Thymus (tissue), 11 donors: ENCODE results near the gene HIVEP2. TPM values are rescaled to one million over a fixed set of nuclear protein-coding genes. Genes with fewer than 3 reads are reported as not detected.
A peak's percentile ranks its signal among the peaks of the same experiment; 100 is the strongest.

Source experiments
- DNase-seq, 9 donors: peaks; one replicate each; pipeline ENCODE4 v3.0.0-alpha.2; 2013; ENCODE audit warnings: low spot score in 9 of 9, low read depth in 6 of 9, missing footprints in 1 of 9
- H3K27ac ChIP-seq, 2 donors: one replicate each; pipeline ENCODE4 v1.5.1; 2013; ENCODE audit warnings: control low read depth in 1 of 2, low read depth in 1 of 2, low read length in 1 of 2, mild to moderate bottlenecking in 1 of 2, moderate library complexity in 1 of 2
- H3K27me3 ChIP-seq, 2 donors: one replicate each; pipeline ENCODE4 v1.5.1; 2013; ENCODE audit warnings: low read length in 1 of 2; ENCODE audit not compliant: control insufficient read depth in 2 of 2, insufficient read depth in 1 of 2
- H3K36me3 ChIP-seq, 2 donors: one replicate each; pipeline ENCODE4 v1.5.1; 2013; ENCODE audit warnings: low read length in 1 of 2, mild to moderate bottlenecking in 1 of 2, moderate library complexity in 1 of 2; ENCODE audit not compliant: control insufficient read depth in 2 of 2, insufficient read depth in 2 of 2
- H3K4me1 ChIP-seq, 2 donors: one replicate each; pipeline ENCODE4 v1.5.1; 2013; ENCODE audit warnings: low read length in 2 of 2; ENCODE audit not compliant: control insufficient read depth in 2 of 2, insufficient read depth in 2 of 2
- H3K4me3 ChIP-seq, 2 donors: one replicate each; pipeline ENCODE4 v1.5.1; 2013; ENCODE audit warnings: low read length in 2 of 2, control low read depth in 1 of 2, mild to moderate bottlenecking in 1 of 2
- H3K9me3 ChIP-seq, 2 donors: one replicate each; pipeline ENCODE4 v1.5.1; 2013; ENCODE audit warnings: low read length in 1 of 2, mild to moderate bottlenecking in 1 of 2; ENCODE audit not compliant: control insufficient read depth in 2 of 2, insufficient read depth in 1 of 2
- WGBS: extraction: QIAGEN DNeasy Blood & Tissue Kit; methylation state at CpG from one replicate; pipeline ENCODE4 v1.1.7; 2013; 5-methylcytosine and 5-hydroxymethylcytosine counted together
- polyA plus RNA-seq: library from polyadenylated mRNA; stranded (reverse); fragments of 200-250 nt; gene quantifications from one replicate; pipeline ENCODE4 v1.2.3, GENCODE V29; 2013
- total RNA-seq: library from RNA; stranded (reverse); fragments of 120-200 nt; gene quantifications from one replicate; pipeline ENCODE4 v1.2.4, GENCODE V29; 2013
- donor health status: healthy.

Gene HIVEP2
- total and polyA plus RNA-seq, 2 donors, result 11.6 to 16.4 TPM

DNA sequence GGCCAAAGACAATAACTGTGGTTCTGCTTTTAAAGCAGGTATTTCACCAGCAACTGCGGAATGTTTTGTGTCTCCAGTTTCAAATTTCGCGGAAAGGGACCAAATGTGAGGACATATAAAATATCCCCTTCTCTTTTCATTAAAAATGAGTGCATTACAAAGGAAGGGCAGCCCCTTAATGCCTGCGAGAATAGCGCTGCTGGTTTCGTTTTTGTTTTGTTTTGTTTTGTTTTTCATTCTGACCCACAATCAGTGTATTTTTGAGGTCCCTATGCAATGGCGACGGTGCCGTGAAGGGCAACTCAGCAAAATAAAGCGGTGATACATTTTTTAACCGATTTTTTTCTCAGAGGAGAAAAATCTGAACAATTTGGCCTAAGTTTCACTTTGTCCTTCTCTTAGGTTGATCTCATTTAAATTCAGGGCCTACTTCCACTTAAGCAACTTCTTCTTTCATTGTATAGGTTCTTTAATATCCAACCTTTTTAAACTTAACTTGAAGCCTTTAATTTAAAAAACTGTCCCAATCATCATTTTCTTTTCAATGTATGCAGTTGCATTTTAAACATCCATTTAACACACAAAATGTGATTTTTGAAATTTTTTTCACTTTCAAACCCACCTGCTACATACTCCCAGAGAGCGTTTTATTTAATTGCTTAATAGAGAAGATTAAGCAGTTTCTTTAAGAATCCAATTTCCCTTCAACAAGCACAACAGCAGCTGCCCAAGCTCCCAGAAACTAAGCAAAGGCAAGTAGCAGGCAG, 2.9 kb upstream of the HIVEP2 start:
- 13% methylated on average over 12 of the region's 12 CpGs for WGBS
- H3K4me3 ChIP-seq, result peak overlapping the region; percentile 89 to 93
- H3K27ac ChIP-seq, result peak overlapping the region; percentile 82 to 99
- DNase-seq, result peak in 1 of 9 donors; percentile 17
- H3K9me3 ChIP-seq, result no peaks in the 10 kb centered on the region
- H3K4me1 ChIP-seq, result peaks cover 0 to 16% of the 10 kb centered on the region in 2 donors
- peaks cover 0 to 4% of the 10 kb centered on the region in 2 donors for H3K27me3 ChIP-seq
- H3K36me3 ChIP-seq, result no peaks in the 10 kb centered on the region

DNA sequence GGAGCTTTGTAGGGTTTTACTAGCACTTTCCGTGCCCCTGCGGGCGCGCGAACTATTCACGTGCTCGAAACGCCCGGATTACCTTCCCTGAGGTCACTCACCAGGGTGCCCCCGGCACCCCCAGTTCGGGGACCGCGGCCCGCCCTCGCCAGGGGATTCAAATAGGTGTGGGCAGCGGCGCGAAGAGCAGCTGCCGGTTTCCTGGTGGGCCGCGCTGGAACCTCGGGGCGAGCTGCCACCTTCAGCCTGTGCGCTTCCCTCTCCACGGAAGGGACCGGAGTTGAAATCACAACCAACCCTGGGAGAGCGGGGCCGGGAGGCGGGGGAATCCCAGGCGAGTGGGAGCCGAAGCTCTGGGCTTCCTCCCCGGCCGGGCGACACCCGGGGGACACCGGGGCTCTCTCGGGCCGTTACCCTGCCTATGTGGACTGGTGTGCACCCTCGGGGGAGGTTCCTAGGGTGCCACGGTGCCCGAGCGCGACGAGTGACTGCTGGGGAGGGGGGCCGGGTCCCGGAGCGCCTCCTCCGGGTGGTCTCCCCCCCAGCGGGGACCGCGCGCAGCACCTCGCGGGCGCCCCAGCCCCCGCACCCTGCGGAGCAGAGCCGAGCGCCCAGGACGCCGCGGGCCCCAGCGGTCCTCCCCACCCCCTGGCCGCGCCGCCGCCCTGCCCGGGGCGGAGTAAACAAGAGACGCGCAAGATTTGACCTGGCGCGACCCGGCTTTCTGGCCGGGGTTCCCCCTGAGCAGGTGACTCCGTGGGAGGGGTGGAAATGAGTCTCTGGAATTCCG, 2.1 kb upstream of the HIVEP2 start:
- H3K4me1 ChIP-seq, result peaks cover 0 to 16% of the 10 kb centered on the region in 2 donors
- H3K36me3 ChIP-seq, result no peaks in the 10 kb centered on the region
- WGBS, result under 1% methylated on average over 77 of the region's 77 CpGs
- peak overlapping the region; percentile 90 to 99 for H3K27ac ChIP-seq
- H3K27me3 ChIP-seq, result peaks cover 0 to 4% of the 10 kb centered on the region in 2 donors
- H3K4me3 ChIP-seq, result peak overlapping the region; percentile 89 to 93
- DNase-seq, result peak in 6 of 9 donors; percentile 32 to 73 (median 50)
- H3K9me3 ChIP-seq, result no peaks in the 10 kb centered on the region

DNA sequence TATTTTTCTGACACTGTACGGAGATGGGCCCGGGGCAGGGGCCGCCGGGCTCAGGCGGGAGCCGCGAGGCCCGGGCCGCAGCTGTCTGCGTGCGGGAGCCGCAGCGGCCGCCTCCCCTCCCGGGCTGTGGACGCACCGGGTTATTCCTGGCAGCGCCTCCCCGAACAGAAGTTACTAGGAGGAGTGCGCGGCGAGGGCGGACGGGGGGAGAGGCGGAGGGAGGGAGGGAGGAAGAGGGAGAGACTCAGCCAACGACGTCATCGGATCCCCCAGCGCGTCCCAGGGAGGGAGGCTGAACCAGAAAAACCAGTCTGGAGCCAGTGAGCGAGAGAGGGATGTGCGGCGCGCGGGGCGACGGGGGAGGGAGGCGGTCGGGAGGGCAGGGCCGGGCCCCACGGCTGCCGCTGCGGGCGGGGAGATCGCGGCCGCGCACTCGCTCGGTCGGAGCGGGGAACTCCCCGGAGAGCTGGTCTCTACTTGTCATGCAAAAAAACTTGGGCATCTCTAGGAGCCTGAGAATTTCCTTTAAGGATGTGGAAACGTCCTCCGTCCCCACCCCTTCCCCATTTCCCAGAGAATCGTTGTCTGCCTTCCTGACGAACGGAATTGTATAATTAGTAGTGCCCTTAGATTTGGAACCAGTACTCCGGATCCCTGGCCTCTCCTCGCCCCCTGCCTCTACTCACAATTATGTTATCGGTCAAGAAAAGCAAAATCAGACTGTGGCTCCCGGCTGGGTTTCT, 1.4 kb upstream of the HIVEP2 start:
- peak in 7 of 9 donors; percentile 71 to 91 (median 80) for DNase-seq
- Histone ChIP-seq H3K27ac (peak overlapping the region; percentile 90 to 99), H3K4me3 (peak overlapping the region; percentile 89 to 93), H3K27me3 (peaks cover 0 to 4% of the 10 kb centered on the region in 2 donors), H3K36me3 (no peaks in the 10 kb centered on the region), H3K9me3 (no peaks in the 10 kb centered on the region), H3K4me1 (peaks cover 0 to 16% of the 10 kb centered on the region in 2 donors)
- under 1% methylated on average over 62 of the region's 62 CpGs for WGBS

DNA sequence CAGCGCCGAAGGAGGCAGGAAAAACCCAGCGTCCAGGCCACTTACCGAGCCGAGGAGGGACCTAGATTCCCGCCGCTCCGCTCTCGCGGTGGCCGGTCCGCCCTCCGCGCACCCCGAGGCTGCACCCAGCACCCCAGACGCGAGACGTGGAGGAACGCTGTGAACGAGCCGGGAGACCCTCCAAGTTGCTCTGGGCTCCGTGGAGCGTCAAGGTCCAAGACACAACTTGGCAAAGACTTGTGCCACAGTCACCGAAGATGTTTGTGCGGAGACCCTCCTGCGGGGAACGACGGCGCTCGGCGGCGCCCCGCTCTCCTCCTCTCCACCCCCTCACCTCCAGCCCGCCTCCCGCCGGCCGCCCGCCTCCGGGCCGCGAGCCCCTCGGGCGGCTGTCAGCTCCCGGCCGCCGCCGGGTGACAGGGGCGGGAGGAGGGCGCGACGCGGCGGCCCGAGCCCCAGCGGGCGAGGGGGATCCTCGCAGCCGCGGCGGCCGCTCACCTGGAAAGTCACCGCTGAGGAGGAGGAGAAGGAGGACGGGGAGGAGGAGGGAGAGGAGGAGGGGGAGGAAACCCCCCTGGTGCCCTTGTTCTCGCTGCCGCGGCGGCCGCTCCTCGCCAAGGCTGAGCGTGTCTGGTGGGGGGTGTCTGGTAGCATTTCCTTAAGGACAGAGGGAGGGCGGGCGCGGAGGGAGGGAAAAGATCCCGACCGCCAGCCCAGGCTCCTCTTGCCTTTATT, 637 bp upstream of the HIVEP2 start:
- H3K27me3 ChIP-seq, result peaks cover 0 to 4% of the 10 kb centered on the region in 2 donors
- peak in 7 of 9 donors; percentile 61 to 84 (median 66) for DNase-seq
- peak overlapping the region; percentile 89 to 93 for H3K4me3 ChIP-seq
- no peaks in the 10 kb centered on the region for H3K36me3 ChIP-seq
- no peaks in the 10 kb centered on the region for H3K9me3 ChIP-seq
- H3K4me1 ChIP-seq, result peaks cover 5 to 18% of the 10 kb centered on the region in 2 donors
- under 1% methylated on average over 75 of the region's 75 CpGs for WGBS
- H3K27ac ChIP-seq, result peak overlapping the region; percentile 98 to 99

DNA sequence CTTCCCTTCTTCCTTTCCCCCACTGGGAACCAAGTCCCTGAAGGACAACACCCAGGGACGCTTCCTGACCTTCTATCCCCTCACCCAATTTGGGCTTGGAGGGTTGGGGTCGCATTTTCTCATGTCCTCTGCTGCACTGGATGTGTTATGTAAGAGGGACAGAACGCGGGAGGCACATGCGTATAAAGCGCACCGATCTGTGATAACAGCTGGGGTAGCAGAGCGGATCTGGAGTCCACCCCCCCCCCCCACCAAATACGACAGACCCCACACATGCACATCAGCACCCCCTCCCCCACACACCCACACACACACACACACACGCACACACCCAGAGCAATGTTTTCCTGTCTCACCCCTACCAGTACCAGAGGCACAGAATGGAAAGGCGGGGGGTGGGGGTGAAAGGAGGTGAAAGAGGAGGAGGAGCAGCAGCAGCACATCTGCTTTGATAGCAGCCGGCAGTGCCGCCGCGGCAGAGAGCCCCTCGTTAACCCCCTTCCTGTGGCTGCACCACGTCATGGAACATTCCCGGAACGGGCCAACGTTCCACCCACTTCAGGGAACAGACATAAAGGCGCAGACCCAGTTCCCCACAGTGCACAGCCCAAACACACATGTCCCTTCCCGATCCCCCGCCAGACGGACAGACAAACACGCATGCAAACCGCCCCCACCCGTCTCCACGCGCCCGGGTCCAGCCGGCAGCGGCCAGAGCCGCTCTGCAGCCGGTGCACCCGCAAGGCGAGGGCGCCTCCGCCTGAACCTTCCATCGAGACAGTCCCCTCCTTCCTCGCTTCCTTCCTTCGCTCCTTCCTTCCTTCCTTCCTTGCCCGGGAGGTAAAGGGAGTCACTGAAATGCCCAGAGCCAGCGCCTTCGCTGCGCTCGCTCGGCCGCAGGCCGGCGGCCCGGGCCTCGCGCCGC, 590 bp downstream of the HIVEP2 start:
- under 1% methylated on average over 54 of the region's 54 CpGs for WGBS
- DNase-seq, result peak in 8 of 9 donors; percentile 80 to 95 (median 90)
- Histone ChIP-seq H3K36me3 (peaks cover 0 to 2% of the 10 kb centered on the region in 2 donors), H3K27ac (peak overlapping the region; percentile 98 to 99), H3K9me3 (no peaks in the 10 kb centered on the region), H3K4me1 (peaks cover 9 to 23% of the 10 kb centered on the region in 2 donors), H3K4me3 (peak overlapping the region; percentile 89 to 93), H3K27me3 (peaks cover 0 to 4% of the 10 kb centered on the region in 2 donors)

DNA sequence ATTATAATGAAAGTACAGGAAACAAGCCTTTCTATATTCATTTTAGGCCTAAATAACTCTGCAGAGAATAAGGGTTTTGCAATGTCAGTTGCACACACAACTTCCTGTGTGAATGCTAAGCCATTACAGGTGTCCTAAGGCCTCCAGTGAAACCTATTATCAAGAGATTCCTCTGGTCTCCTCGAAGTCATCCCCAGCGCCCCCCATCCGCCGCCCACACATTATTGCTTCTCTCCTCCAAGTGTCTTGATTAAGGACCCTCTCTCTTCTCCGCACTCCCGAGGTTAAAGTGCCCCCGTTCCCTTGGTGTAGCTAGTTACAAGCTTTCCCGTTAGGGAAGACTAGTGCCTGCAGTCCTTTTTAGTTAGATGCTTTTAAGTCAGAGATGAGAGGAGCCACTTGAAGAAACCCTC, 1.3 kb downstream of the HIVEP2 start:
- DNase-seq, result peak in 6 of 9 donors; percentile 52 to 85 (median 64)
- H3K4me1 ChIP-seq, result peaks cover 9 to 26% of the 10 kb centered on the region in 2 donors
- H3K27ac ChIP-seq, result peak overlapping the region; percentile 98 to 99
- WGBS, result 1% methylated on average over 8 of the region's 8 CpGs
- no peaks in the 10 kb centered on the region for H3K9me3 ChIP-seq
- H3K36me3 ChIP-seq, result peaks cover 0 to 2% of the 10 kb centered on the region in 2 donors
- peaks cover 0 to 4% of the 10 kb centered on the region in 2 donors for H3K27me3 ChIP-seq
- H3K4me3 ChIP-seq, result peak overlapping the region; percentile 89 to 93

DNA sequence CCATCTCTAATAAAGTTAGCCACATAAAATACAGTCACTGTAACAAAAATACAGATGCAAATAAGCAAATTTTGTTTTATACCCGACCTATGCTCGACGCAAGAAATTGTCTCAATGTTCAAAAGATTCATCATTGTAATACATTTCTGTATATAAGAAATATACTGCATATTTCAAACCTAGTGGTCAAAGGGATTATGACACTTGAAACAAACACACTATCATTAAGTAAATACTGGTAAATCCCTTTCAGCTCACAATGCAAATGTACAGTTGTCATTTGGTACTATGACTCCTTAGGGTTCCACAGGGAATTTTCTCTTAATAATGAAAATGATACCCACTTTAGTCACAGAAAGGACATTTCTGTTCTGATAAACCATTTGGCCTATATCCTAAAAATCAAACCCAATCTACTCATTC, 2.2 kb downstream of the HIVEP2 start:
- Histone ChIP-seq H3K4me3 (peak overlapping the region; percentile 89 to 93), H3K9me3 (no peaks in the 10 kb centered on the region), H3K4me1 (peaks cover 9 to 26% of the 10 kb centered on the region in 2 donors), H3K27ac (peak overlapping the region in 1 of 2 donors; percentile 98), H3K36me3 (peaks cover 0 to 5% of the 10 kb centered on the region in 2 donors), H3K27me3 (peaks cover 0 to 4% of the 10 kb centered on the region in 2 donors)
- peak in 3 of 9 donors; percentile 23 to 69 (median 39) for DNase-seq
- WGBS, result 77% methylated on average over 3 of the region's 3 CpGs
